Neural cell (in vitro differentiated cells): ENCODE data around the gene MARCHF7. TPM values are rescaled to one million over a fixed set of nuclear protein-coding genes. Genes with fewer than 3 reads are reported as not detected.

Experiments used
- H2AFZ ChIP-seq: fragments of 200-600, 300-800 bp; sonication (generic), shearing (Covaris generic); 2 replicates; pipeline ENCODE4 v1.6.0; 2014; ENCODE audit warnings: low read depth, mild to moderate bottlenecking, antibody characterized with exemption, low read length, moderate library complexity
- H3F3A ChIP-seq: fragments of 200-600 bp; shearing (Covaris generic); 2 replicates; pipeline ENCODE4 v1.6.1; 2016; ENCODE audit warnings: mild to moderate bottlenecking, moderate library complexity, mixed read lengths, antibody characterized with exemption, low read length; ENCODE audit not compliant: insufficient read depth, poor library complexity, severe bottlenecking
- H3K27ac ChIP-seq: fragments of 200-600, 300-800 bp; sonication (generic), shearing (Covaris generic); 2 replicates; pipeline ENCODE4 v1.5.1; 2014; ENCODE audit warnings: mild to moderate bottlenecking, low read length, moderate library complexity
- H3K27me3 ChIP-seq: fragments of 300-800, 200-600 bp; sonication (generic), shearing (Covaris generic); 2 replicates; pipeline ENCODE4 v1.6.0; 2014; ENCODE audit warnings: mild to moderate bottlenecking, low read depth, low read length, moderate library complexity; ENCODE audit not compliant: insufficient read depth
- H3K36me3 ChIP-seq: fragments of 300-800, 200-600 bp; sonication (generic), shearing (Covaris generic); 2 replicates; pipeline ENCODE4 v1.5.1; 2014; ENCODE audit warnings: mild to moderate bottlenecking, antibody characterized with exemption, low read length, moderate library complexity; ENCODE audit not compliant: insufficient read depth
- H3K4me2 ChIP-seq: fragments of 300-800, 200-600 bp; sonication (generic), shearing (Covaris generic); 2 replicates; pipeline ENCODE4 v1.6.0; 2014; ENCODE audit warnings: mild to moderate bottlenecking, low read length
- H3K4me3 ChIP-seq: fragments of 300-800, 200-600 bp; sonication (generic), shearing (Covaris generic); 2 replicates; pipeline ENCODE4 v1.5.1; 2014; ENCODE audit warnings: mild to moderate bottlenecking, low read length, moderate library complexity
- H3K79me2 ChIP-seq: fragments of 200-600 bp; shearing (Covaris generic); replicated peaks from 2 replicates; pipeline ENCODE4 v1.6.0; 2014; ENCODE audit warnings: mild to moderate bottlenecking, low read length, moderate library complexity; ENCODE audit not compliant: insufficient read depth
- H3K9ac ChIP-seq: fragments of 300-800, 200-600 bp; sonication (generic), shearing (Covaris generic); 2 replicates; pipeline ENCODE4 v1.6.1; 2016; ENCODE audit warnings: mild to moderate bottlenecking, low read length, mixed read lengths
- H3K9me2 ChIP-seq: fragments of 200-600 bp; shearing (Covaris generic); 2 replicates; pipeline ENCODE4 v1.6.1; 2016; ENCODE audit warnings: mild to moderate bottlenecking, low read length, mixed read lengths; ENCODE audit not compliant: insufficient read depth
- H3K9me3 ChIP-seq: fragments of 200-600, 300-800 bp; sonication (generic), shearing (Covaris generic); 2 replicates; pipeline ENCODE4 v1.6.1; 2016; ENCODE audit warnings: mild to moderate bottlenecking, mixed run types, low read length, moderate library complexity, mixed read lengths
- H4K20me1 ChIP-seq: fragments of 200-600 bp; shearing (Covaris generic); 2 replicates; pipeline ENCODE4 v1.6.1; 2016; ENCODE audit warnings: mild to moderate bottlenecking, mixed run types; ENCODE audit not compliant: insufficient read depth
- EP300 ChIP-seq: fragments of 450-650 bp; conservative IDR thresholded peaks from 2 replicates; pipeline ENCODE4 v1.6.1; 2014; ENCODE audit warnings: antibody characterized with exemption, mild to moderate bottlenecking, moderate library complexity; ENCODE audit not compliant: poor library complexity, severe bottlenecking
- EZH2 ChIP-seq: fragments of 200-600, 300-800 bp; shearing (Covaris generic), sonication (generic); IDR thresholded peaks from 2 replicates; pipeline ENCODE4 v1.6.1; 2014; ENCODE audit warnings: antibody characterized with exemption, low read length, borderline replicate concordance, mild to moderate bottlenecking; ENCODE audit not compliant: insufficient read depth, poor library complexity, severe bottlenecking
- MXI1 ChIP-seq: fragments of 450-650 bp; conservative IDR thresholded peaks from 2 replicates; pipeline ENCODE4 v1.6.1; 2014; ENCODE audit warnings: antibody characterized with exemption, mild to moderate bottlenecking; ENCODE audit not compliant: poor library complexity, severe bottlenecking
- POLR2AphosphoS5 ChIP-seq: IDR thresholded peaks from 2 replicates; pipeline ENCODE4 v1.6.1; 2012
- RAD21 ChIP-seq: fragments of 450-650 bp; conservative IDR thresholded peaks from 2 replicates; pipeline ENCODE4 v1.6.1; 2014; ENCODE audit warnings: antibody characterized with exemption, mild to moderate bottlenecking, moderate library complexity
- SMC3 ChIP-seq: fragments of 450-650 bp; conservative IDR thresholded peaks from 2 replicates; pipeline ENCODE4 v1.6.1; 2014; ENCODE audit warnings: antibody characterized with exemption, mild to moderate bottlenecking, moderate library complexity; ENCODE audit not compliant: poor library complexity
- TAF1 ChIP-seq: IDR thresholded peaks from 2 replicates; pipeline ENCODE4 v1.6.1; 2012; ENCODE audit warnings: low read depth
- polyA plus RNA-seq: library from polyadenylated mRNA; depleted of rRNA; stranded (reverse); fragments of >200 nt; gene quantifications from 2 replicates; pipeline ENCODE4 v1.2.3, GENCODE V29; 2014
- TF ChIP-seq, protein P1 (sequence below): IDR thresholded peaks from 2 replicates; pipeline ENCODE4 v1.6.1; 2012; ENCODE audit warnings: borderline replicate concordance
- TF ChIP-seq, protein P2 (sequence below): fragments of 450-650 bp; IDR thresholded peaks from 2 replicates; pipeline ENCODE4 v1.5.1; 2014; ENCODE audit warnings: antibody characterized with exemption, mild to moderate bottlenecking, moderate library complexity; ENCODE audit not compliant: poor library complexity, severe bottlenecking

The MARCHF7 gene
- polyA plus RNA-seq, 1 donor from 2014 or later, result 193 TPM

DNA sequence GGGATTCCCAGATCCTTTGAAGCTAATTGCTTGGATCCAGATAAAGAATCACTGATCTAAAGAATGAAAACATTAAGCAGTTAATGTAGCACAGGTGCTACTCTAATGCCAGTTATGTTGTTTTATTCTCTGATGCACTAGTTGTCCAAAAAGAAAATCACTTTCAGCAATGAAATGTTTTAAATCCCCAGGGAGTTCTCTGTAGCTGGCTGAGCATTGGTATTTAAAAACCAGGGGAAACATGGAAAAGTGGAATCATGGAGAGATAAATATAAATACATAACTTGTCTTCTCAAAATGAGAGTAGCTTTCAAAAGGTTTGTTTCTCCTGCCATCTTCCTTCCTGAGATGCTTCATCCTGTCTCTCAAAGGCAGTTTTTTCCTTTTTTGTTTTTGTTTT, 48.0 kb downstream of the MARCHF7 start:
- H3K9ac ChIP-seq, result no peak overlapping the region
- H3K4me2 ChIP-seq, result no peak overlapping the region
- H3K27me3 ChIP-seq, result no peaks in the 10 kb centered on the region
- no peak for TF ChIP-seq EZH2
- TF ChIP-seq RAD21, result no peak
- TF ChIP-seq, protein P1, sequence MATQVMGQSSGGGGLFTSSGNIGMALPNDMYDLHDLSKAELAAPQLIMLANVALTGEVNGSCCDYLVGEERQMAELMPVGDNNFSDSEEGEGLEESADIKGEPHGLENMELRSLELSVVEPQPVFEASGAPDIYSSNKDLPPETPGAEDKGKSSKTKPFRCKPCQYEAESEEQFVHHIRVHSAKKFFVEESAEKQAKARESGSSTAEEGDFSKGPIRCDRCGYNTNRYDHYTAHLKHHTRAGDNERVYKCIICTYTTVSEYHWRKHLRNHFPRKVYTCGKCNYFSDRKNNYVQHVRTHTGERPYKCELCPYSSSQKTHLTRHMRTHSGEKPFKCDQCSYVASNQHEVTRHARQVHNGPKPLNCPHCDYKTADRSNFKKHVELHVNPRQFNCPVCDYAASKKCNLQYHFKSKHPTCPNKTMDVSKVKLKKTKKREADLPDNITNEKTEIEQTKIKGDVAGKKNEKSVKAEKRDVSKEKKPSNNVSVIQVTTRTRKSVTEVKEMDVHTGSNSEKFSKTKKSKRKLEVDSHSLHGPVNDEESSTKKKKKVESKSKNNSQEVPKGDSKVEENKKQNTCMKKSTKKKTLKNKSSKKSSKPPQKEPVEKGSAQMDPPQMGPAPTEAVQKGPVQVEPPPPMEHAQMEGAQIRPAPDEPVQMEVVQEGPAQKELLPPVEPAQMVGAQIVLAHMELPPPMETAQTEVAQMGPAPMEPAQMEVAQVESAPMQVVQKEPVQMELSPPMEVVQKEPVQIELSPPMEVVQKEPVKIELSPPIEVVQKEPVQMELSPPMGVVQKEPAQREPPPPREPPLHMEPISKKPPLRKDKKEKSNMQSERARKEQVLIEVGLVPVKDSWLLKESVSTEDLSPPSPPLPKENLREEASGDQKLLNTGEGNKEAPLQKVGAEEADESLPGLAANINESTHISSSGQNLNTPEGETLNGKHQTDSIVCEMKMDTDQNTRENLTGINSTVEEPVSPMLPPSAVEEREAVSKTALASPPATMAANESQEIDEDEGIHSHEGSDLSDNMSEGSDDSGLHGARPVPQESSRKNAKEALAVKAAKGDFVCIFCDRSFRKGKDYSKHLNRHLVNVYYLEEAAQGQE, result no peak
- no peak for TF ChIP-seq POLR2AphosphoS5
- no peak for TF ChIP-seq SMC3
- TF ChIP-seq, protein P2, sequence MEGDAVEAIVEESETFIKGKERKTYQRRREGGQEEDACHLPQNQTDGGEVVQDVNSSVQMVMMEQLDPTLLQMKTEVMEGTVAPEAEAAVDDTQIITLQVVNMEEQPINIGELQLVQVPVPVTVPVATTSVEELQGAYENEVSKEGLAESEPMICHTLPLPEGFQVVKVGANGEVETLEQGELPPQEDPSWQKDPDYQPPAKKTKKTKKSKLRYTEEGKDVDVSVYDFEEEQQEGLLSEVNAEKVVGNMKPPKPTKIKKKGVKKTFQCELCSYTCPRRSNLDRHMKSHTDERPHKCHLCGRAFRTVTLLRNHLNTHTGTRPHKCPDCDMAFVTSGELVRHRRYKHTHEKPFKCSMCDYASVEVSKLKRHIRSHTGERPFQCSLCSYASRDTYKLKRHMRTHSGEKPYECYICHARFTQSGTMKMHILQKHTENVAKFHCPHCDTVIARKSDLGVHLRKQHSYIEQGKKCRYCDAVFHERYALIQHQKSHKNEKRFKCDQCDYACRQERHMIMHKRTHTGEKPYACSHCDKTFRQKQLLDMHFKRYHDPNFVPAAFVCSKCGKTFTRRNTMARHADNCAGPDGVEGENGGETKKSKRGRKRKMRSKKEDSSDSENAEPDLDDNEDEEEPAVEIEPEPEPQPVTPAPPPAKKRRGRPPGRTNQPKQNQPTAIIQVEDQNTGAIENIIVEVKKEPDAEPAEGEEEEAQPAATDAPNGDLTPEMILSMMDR, result no peak
- TF ChIP-seq TAF1, result no peak
- TF ChIP-seq MXI1, result no peak
- no peak for TF ChIP-seq EP300
- H3K4me3 ChIP-seq, result no peak overlapping the region
- no peak overlapping the region for H2AFZ ChIP-seq
- H4K20me1 ChIP-seq, result no peaks in the 10 kb centered on the region
- no peaks in the 10 kb centered on the region for H3K36me3 ChIP-seq
- H3K27ac ChIP-seq, result no peak overlapping the region
- peaks cover 8% of the 10 kb centered on the region for H3K79me2 ChIP-seq
- no peaks in the 10 kb centered on the region for H3K9me3 ChIP-seq
- H3K9me2 ChIP-seq, result no peaks in the 10 kb centered on the region
- no peaks in the 10 kb centered on the region for H3F3A ChIP-seq

DNA sequence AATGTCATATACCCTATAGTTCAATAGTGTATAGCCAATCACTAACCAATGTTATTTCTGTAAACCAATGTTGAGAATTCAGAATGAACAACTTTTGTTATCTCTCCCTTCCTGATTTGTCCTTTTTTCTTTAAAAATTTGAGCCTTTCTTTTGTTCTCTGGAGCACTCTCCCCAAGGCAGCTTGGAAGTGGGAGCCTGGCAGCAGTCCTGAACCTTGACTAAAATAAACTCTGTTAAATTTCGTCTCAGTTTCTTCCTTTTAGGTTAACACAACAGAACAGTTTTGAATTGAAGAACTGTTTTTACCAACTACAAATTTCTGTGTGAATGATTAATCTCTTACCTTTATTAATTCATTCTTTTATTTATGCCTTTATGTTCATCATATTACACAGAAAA, 49.8 kb downstream of the MARCHF7 start:
- Histone ChIP-seq H3K27ac (no peak overlapping the region), H3K4me3 (no peak overlapping the region), H3K4me2 (no peak overlapping the region), H3K9me2 (no peaks in the 10 kb centered on the region), H2AFZ (no peak overlapping the region), H3K9me3 (no peaks in the 10 kb centered on the region), H3K27me3 (no peaks in the 10 kb centered on the region), H4K20me1 (no peaks in the 10 kb centered on the region), H3K9ac (no peak overlapping the region), H3K79me2 (peaks cover 6% of the 10 kb centered on the region), H3F3A (no peaks in the 10 kb centered on the region), H3K36me3 (no peaks in the 10 kb centered on the region)
- no peak for TF ChIP-seq TAF1

Other genes starting within 250 kb of the MARCHF7 start
- gene BAZ2B, start 96.0 kb upstream of the MARCHF7 start, polyA plus RNA-seq, result 103 and 150 TPM in 2 replicates
- not detected in 2 replicates for gene CD302, start 85.7 kb downstream of the MARCHF7 start, polyA plus RNA-seq
- not detected in 2 replicates for gene LY75, start 192.2 kb downstream of the MARCHF7 start, polyA plus RNA-seq